HepG2 (cell line): ENCODE data around the gene PIGL. TPM values are rescaled to one million over a fixed set of nuclear protein-coding genes. Genes with fewer than 3 reads are reported as not detected.

Experiments
- DNMT3B ChIP-seq: conservative IDR thresholded peaks from 2 replicates; pipeline ENCODE4 v1.6.1; 2016; ENCODE audit warnings: missing biosample characterization, control low read depth
- MXD4 ChIP-seq: IDR thresholded peaks from 2 replicates; pipeline ENCODE4 v1.6.1; 2016; ENCODE audit warnings: mild to moderate bottlenecking, missing biosample characterization, missing genetic modification reagents
- SAFB2 ChIP-seq: sonication (generic); formaldehyde crosslinking; IDR thresholded peaks from 2 replicates; pipeline ENCODE4 v1.5.1; 2020; ENCODE audit warnings: missing genetic modification reagents, low read depth, mild to moderate bottlenecking, borderline replicate concordance
- ZFX ChIP-seq: sonication (generic); formaldehyde crosslinking; IDR thresholded peaks from 2 replicates; pipeline ENCODE4 v1.4.0; 2020; ENCODE audit warnings: mild to moderate bottlenecking, low read depth, missing genetic modification reagents, moderate library complexity
- ZFYVE20 ChIP-seq: sonication (generic); formaldehyde crosslinking; IDR thresholded peaks from 2 replicates; pipeline ENCODE4 v1.8.0; 2023; ENCODE audit warnings: low read depth, mild to moderate bottlenecking, moderate library complexity, missing genetic modification reagents, borderline replicate concordance
- ZMAT3 ChIP-seq: sonication (generic); formaldehyde crosslinking; conservative IDR thresholded peaks from 2 replicates; pipeline ENCODE4 v1.7.0; 2021; ENCODE audit warnings: missing genetic modification reagents
- ZNF224 ChIP-seq: sonication (generic); formaldehyde crosslinking; IDR thresholded peaks from 2 replicates; pipeline ENCODE4 v1.5.0; 2020; ENCODE audit warnings: mild to moderate bottlenecking, missing genetic modification reagents
- ZNF552 ChIP-seq: sonication (generic); formaldehyde crosslinking; IDR thresholded peaks from 2 replicates; pipeline ENCODE4 v1.9.0; 2022; ENCODE audit warnings: missing genetic modification reagents, mild to moderate bottlenecking, borderline replicate concordance
- ZNF614 ChIP-seq: IDR thresholded peaks from 2 replicates; pipeline ENCODE4 v1.6.1; 2018; ENCODE audit warnings: missing biosample characterization, missing genetic modification reagents, inconsistent platforms, borderline replicate concordance
- ZNF776 ChIP-seq: sonication (generic); formaldehyde crosslinking; IDR thresholded peaks from 2 replicates; pipeline ENCODE4 v1.4.0; 2020; ENCODE audit warnings: mild to moderate bottlenecking, missing genetic modification reagents
- polyA plus RNA-seq, 8 experiments: library from polyadenylated mRNA; depleted of rRNA in 3 of 8; stranded (reverse) in 7 of 8; unstranded in 1 of 8; fragments of >200 nt; fragmentation: Illumina TruSeq in 4 of 8; extraction: Trizol in 4 of 8; gene quantifications; 2 replicates each; pipeline versions ENCODE4 v1.2.1 to v1.2.3, GENCODE V29; 2011 to 2016; ENCODE audit warnings: low read depth in 4 of 8, missing spikeins in 1 of 8, mixed read lengths in 1 of 8; ENCODE audit not compliant: insufficient read depth in 1 of 8
- total RNA-seq, 5 experiments: library from RNA; depleted of rRNA; stranded (reverse); fragments of >200 nt; fragmentation: Illumina TruSeq; extraction: Trizol; gene quantifications; 2 replicates each; pipeline ENCODE4 v1.2.3, GENCODE V29; 2016; ENCODE audit warnings: low read depth in 1 of 5
- TF ChIP-seq, protein P1 (sequence below): sonication (generic); formaldehyde crosslinking; IDR thresholded peaks from 2 replicates; pipeline ENCODE4 v1.5.1; 2020; ENCODE audit warnings: mild to moderate bottlenecking, missing genetic modification reagents
- TF ChIP-seq, protein P2 (sequence below), 2 experiments: sonication (generic) in 1 of 2; formaldehyde crosslinking in 1 of 2; IDR thresholded peaks; 2 replicates each; pipeline versions ENCODE4 v1.4.0 to v1.6.1; 2016 to 2020; ENCODE audit warnings: borderline replicate concordance in 1 of 2, low read depth in 1 of 2, mild to moderate bottlenecking in 1 of 2, missing genetic modification reagents in 1 of 2
- TF ChIP-seq, protein P3 (sequence below): sonication (generic); formaldehyde crosslinking; IDR thresholded peaks from 2 replicates; pipeline ENCODE4 v1.5.0; 2020; ENCODE audit warnings: missing genetic modification reagents, mild to moderate bottlenecking, borderline replicate concordance
- TF ChIP-seq, protein P4 (sequence below): sonication (generic); formaldehyde crosslinking; conservative IDR thresholded peaks from 2 replicates; pipeline ENCODE4 v1.4.0; 2020; ENCODE audit warnings: mild to moderate bottlenecking, missing genetic modification reagents, moderate library complexity

The PIGL gene
- total and polyA plus RNA-seq, 2 of the 13 experiments (the other 11 are each of a cell fraction or from before 2014, with no cell fraction given) = 28.5 to 63.8 TPM

DNA sequence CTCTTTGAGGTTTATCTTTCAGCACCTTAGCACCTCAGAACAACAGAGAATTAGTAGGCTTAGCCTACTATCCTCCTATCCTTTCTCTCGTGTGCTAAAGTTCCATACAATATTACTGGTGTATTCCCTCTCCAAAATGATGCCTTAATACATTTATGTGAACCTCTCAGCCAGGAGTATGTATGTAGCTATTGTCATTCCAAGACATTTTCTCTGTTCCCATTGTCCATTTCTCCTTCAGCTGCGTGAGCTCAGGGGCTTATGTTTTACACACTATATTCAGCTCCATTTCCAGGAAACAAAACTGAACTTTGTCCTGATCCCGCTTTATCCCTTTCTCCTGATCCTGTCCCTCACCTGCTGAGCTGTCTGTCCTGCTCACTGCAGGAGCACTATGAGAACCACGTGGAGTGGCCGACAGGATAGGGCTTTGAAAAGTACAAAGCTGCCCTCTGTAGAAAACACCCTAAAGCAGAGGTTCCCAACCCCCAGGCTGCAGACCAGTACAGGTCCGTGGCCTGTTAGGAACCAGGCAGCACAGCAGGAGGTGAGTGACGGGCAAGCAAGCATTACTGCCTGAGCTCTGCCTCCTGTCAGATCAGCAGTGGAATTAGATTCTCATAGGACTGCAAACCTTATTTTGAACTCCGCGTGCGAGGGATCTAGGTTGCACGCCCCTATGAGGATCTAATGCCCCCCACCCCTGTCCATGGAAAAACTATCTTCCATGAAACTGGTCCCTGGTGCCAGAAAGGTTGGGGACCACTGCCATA is 80.5 kb downstream of the PIGL start (continued):
- TF ChIP-seq ZNF552 (CRISPR knock-in tag) (no peak), DNMT3B (CRISPR knock-in tag) (0 out of 2 replicates have a peak, but pooled peaks have one; percentile 23), ZMAT3 (no peak; the same call in 1 of the 2 replicates), ZNF224 (CRISPR knock-in tag) (no peak), ZFYVE20 (CRISPR knock-in tag) (no peak), ZNF614 (no peak), ZFX (no peak), MXD4 (no peak; the same call in 1 of the 2 replicates), SAFB2 (0 out of 2 replicates have a peak, but pooled peaks have one; percentile 50), ZNF776 (CRISPR knock-in tag) (peak; percentile 36; the same call in 1 of the 2 replicates)
- TF ChIP-seq, protein P1, sequence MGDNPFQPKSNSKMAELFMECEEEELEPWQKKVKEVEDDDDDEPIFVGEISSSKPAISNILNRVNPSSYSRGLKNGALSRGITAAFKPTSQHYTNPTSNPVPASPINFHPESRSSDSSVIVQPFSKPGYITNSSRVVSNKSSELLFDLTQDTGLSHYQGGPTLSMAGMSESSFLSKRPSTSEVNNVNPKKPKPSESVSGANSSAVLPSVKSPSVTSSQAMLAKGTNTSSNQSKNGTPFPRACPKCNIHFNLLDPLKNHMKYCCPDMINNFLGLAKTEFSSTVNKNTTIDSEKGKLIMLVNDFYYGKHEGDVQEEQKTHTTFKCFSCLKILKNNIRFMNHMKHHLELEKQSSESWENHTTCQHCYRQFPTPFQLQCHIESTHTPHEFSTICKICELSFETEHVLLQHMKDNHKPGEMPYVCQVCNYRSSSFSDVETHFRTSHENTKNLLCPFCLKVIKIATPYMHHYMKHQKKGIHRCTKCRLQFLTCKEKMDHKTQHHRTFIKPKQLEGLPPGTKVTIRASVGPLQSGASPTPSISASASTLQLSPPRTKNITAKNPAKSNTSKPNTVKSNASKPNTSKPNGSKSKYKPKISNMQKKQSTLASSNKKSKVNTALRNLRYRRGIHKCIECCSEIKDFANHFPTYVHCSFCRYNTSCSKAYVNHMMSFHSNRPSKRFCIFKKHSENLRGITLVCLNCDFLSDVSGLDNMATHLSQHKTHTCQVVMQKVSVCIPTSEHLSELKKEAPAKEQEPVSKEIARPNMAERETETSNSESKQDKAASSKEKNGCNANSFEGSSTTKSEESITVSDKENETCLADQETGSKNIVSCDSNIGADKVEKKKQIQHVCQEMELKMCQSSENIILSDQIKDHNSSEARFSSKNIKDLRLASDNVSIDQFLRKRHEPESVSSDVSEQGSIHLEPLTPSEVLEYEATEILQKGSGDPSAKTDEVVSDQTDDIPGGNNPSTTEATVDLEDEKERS (CRISPR knock-in tag) = 0 out of 2 replicates have a peak, but pooled peaks have one; percentile 25
- TF ChIP-seq, protein P2, sequence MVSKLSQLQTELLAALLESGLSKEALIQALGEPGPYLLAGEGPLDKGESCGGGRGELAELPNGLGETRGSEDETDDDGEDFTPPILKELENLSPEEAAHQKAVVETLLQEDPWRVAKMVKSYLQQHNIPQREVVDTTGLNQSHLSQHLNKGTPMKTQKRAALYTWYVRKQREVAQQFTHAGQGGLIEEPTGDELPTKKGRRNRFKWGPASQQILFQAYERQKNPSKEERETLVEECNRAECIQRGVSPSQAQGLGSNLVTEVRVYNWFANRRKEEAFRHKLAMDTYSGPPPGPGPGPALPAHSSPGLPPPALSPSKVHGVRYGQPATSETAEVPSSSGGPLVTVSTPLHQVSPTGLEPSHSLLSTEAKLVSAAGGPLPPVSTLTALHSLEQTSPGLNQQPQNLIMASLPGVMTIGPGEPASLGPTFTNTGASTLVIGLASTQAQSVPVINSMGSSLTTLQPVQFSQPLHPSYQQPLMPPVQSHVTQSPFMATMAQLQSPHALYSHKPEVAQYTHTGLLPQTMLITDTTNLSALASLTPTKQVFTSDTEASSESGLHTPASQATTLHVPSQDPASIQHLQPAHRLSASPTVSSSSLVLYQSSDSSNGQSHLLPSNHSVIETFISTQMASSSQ (IDR thresholded peaks at IDR 0.05; ENCODE audit: low read depth) = peak; percentile 23; the same call in 1 of the 2 replicates
- TF ChIP-seq, protein P2 (CRISPR knock-in tag; IDR thresholded peaks at IDR 0.05; ENCODE audit: borderline replicate concordance) = no peak
- TF ChIP-seq, protein P3, sequence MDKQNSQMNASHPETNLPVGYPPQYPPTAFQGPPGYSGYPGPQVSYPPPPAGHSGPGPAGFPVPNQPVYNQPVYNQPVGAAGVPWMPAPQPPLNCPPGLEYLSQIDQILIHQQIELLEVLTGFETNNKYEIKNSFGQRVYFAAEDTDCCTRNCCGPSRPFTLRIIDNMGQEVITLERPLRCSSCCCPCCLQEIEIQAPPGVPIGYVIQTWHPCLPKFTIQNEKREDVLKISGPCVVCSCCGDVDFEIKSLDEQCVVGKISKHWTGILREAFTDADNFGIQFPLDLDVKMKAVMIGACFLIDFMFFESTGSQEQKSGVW (CRISPR knock-in tag) = no peak
- TF ChIP-seq, protein P4, sequence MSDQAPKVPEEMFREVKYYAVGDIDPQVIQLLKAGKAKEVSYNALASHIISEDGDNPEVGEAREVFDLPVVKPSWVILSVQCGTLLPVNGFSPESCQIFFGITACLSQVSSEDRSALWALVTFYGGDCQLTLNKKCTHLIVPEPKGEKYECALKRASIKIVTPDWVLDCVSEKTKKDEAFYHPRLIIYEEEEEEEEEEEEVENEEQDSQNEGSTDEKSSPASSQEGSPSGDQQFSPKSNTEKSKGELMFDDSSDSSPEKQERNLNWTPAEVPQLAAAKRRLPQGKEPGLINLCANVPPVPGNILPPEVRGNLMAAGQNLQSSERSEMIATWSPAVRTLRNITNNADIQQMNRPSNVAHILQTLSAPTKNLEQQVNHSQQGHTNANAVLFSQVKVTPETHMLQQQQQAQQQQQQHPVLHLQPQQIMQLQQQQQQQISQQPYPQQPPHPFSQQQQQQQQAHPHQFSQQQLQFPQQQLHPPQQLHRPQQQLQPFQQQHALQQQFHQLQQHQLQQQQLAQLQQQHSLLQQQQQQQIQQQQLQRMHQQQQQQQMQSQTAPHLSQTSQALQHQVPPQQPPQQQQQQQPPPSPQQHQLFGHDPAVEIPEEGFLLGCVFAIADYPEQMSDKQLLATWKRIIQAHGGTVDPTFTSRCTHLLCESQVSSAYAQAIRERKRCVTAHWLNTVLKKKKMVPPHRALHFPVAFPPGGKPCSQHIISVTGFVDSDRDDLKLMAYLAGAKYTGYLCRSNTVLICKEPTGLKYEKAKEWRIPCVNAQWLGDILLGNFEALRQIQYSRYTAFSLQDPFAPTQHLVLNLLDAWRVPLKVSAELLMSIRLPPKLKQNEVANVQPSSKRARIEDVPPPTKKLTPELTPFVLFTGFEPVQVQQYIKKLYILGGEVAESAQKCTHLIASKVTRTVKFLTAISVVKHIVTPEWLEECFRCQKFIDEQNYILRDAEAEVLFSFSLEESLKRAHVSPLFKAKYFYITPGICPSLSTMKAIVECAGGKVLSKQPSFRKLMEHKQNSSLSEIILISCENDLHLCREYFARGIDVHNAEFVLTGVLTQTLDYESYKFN (CRISPR knock-in tag) = peak; percentile 9; the same call in 1 of the 2 replicates
